ENCODE measurements around the gene DCLRE1C. TPM values are rescaled to one million over a fixed set of nuclear protein-coding genes. Genes with fewer than 3 reads are reported as not detected.
"Not testable (repeated sequence)": the region's sequence is repeated elsewhere in the genome, so short reads cannot be mapped to it uniquely, and the experiment has no call there.

DCLRE1C gene
- total RNA-seq, 1 donor from 2014 or later = 11.3 TPM

GRCh38 chr10:14947268-14947667, 6.6 kb downstream of the DCLRE1C start:
- no peak for TF ChIP-seq CTCF (IDR thresholded peaks at IDR 0.05)
- Histone ChIP-seq H3K4me1 (peaks cover 2% of the 10 kb centered on the region), H3K36me3 (peaks cover 51% of the 10 kb centered on the region), H3K27ac (no peak overlapping the region), H3K9me3 (no peaks in the 10 kb centered on the region), H3K27me3 (no peaks in the 10 kb centered on the region), H3K4me3 (no peak overlapping the region)
- intact Hi-C loops (cut with DNase I) = no loop called here
- DNase-seq = no peak
- no peak for ATAC-seq

GRCh38 chr10:14945108-14945507, 8.8 kb downstream of the DCLRE1C start:
- peaks cover 57% of the 10 kb centered on the region for H3K36me3 ChIP-seq
- no peak for DNase-seq
- no peak for TF ChIP-seq CTCF (IDR thresholded peaks at IDR 0.05)
- H3K4me1 ChIP-seq = no peaks in the 10 kb centered on the region
- no peak overlapping the region for H3K27ac ChIP-seq
- intact Hi-C loops (cut with DNase I) = no loop called here
- no peak for ATAC-seq
- H3K4me3 ChIP-seq = no peak overlapping the region
- H3K27me3 ChIP-seq = no peaks in the 10 kb centered on the region
- H3K9me3 ChIP-seq = no peaks in the 10 kb centered on the region

GRCh38 chr10:14942950-14943338, 11.0 kb downstream of the DCLRE1C start:
- H3K9me3 ChIP-seq; H3K4me3 ChIP-seq; H3K4me1 ChIP-seq; H3K27ac ChIP-seq; DNase-seq; H3K27me3 ChIP-seq; intact Hi-C loops (cut with DNase I); ATAC-seq: not testable (repeated sequence)
- peaks cover 60% of the 10 kb centered on the region for H3K36me3 ChIP-seq

GRCh38 chr10:14942147-14942949, 11.5 kb downstream of the DCLRE1C start:
- H3K27me3 ChIP-seq; DNase-seq; H3K4me3 ChIP-seq; H3K27ac ChIP-seq; H3K4me1 ChIP-seq; intact Hi-C loops (cut with DNase I); H3K9me3 ChIP-seq: not testable (repeated sequence)
- ATAC-seq = peak; percentile 25
- H3K36me3 ChIP-seq = peaks cover 56% of the 10 kb centered on the region

DNA sequence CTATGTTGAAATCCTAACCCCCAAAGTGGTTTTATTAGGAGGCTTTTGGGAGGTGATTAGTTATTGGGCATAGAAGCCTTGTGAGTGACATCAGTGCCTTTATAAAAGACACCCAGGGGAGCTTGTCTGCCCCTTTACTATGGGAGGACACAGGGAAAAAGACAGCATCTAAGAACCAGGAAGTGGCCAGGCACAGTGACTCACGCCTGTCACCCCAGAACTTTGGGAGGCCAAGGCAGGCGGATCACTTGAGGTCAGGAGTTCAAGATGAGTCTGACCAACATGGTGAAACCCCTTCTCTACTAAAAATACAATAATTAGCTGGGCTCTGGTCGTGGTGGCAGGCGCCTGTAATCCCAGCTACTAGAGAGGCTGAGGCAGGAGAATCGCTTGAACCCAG, 14.9 kb downstream of the DCLRE1C start:
- H3K27me3 ChIP-seq; DNase-seq; H3K4me1 ChIP-seq; intact Hi-C loops (cut with DNase I); H3K4me3 ChIP-seq; H3K27ac ChIP-seq; H3K9me3 ChIP-seq: not testable (repeated sequence)
- peak; percentile 63 for ATAC-seq
- peaks cover 47% of the 10 kb centered on the region for H3K36me3 ChIP-seq

DNA sequence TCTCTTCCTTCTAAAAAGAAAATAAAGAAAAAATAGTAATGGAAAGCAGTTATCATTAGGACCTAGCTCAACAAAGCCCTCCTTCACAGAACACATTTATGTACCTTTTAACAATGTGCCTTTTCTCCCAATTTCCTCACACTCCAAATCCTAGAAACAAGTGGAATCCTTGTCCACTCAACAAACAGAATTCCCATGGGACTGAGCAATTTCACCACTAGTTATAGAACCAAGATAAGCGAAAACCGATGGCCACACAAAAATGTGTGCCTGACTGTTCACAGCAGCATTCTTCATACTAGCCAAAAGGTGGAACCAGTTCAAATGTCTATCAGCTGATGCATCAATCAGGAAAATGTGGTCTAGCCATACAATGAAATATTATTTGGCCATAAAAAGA, 17.3 kb downstream of the DCLRE1C start:
- Histone ChIP-seq H3K4me1 (no peaks in the 10 kb centered on the region), H3K9me3 (no peaks in the 10 kb centered on the region), H3K4me3 (no peak overlapping the region), H3K27ac (no peak overlapping the region), H3K27me3 (no peaks in the 10 kb centered on the region), H3K36me3 (peaks cover 53% of the 10 kb centered on the region)
- TF ChIP-seq CTCF (IDR thresholded peaks at IDR 0.05) = no peak
- intact Hi-C loops (cut with DNase I) = no loop called here
- DNase-seq (no peak), ATAC-seq (no peak)

- ATAC-seq = no peak
- intact Hi-C loops (cut with DNase I) = no loop called here
- peaks cover 96% of the 10 kb centered on the region for H3K36me3 ChIP-seq
- H3K9me3 ChIP-seq = no peaks in the 10 kb centered on the region
- H3K4me3 ChIP-seq = no peak overlapping the region
- H3K27ac ChIP-seq = no peak overlapping the region
- no peaks in the 10 kb centered on the region for H3K27me3 ChIP-seq
- no peak for TF ChIP-seq CTCF (IDR thresholded peaks at IDR 0.05)
- no peak for DNase-seq
- H3K4me1 ChIP-seq = no peaks in the 10 kb centered on the region
These were observed 23.3 kb downstream of the DCLRE1C start for GRCh38 chr10:14930610-14931009.
